Measurements from ENCODE around the gene FCER1G.

Gene FCER1G

GRCh38 chr1:161188381-161188780 lies 26.7 kb upstream of the FCER1G start:
- Histone ChIP-seq H3K4me3 (ENCODE audit: low read depth, low read length) (no peak overlapping the region), H3K27me3 (ENCODE audit: insufficient read depth, low read length) (no peaks in the 10 kb centered on the region), H3K79me2 (ENCODE audit: control insufficient read depth, insufficient read depth, low read length, unreplicated experiment) (no peaks in the 10 kb centered on the region), H3K27ac (ENCODE audit: low read depth, low read length) (peak overlapping the region; percentile 97), H3K36me3 (ENCODE audit: insufficient read depth, low read length) (peaks cover 2% of the 10 kb centered on the region; the same call in 1 of the 2 replicates), H3K4me1 (ENCODE audit: control insufficient read depth, insufficient read depth, low read length, unreplicated experiment) (peaks cover 22% of the 10 kb centered on the region), H2AFZ (ENCODE audit: low read length, unreplicated experiment) (no peak overlapping the region)

GRCh38 chr1:161189036-161189435 lies 26.1 kb upstream of the FCER1G start:
- H3K4me1 ChIP-seq (ENCODE audit: control insufficient read depth, insufficient read depth, low read length, unreplicated experiment) = peaks cover 28% of the 10 kb centered on the region
- no peak overlapping the region for H3K4me3 ChIP-seq (ENCODE audit: low read depth, low read length)
- H3K27ac ChIP-seq (ENCODE audit: low read depth, low read length) = peak overlapping the region; percentile 97
- H3K27me3 ChIP-seq (ENCODE audit: insufficient read depth, low read length) = no peaks in the 10 kb centered on the region
- H3K79me2 ChIP-seq (ENCODE audit: control insufficient read depth, insufficient read depth, low read length, unreplicated experiment) = no peaks in the 10 kb centered on the region
- H2AFZ ChIP-seq (ENCODE audit: low read length, unreplicated experiment) = no peak overlapping the region
- peaks cover 2% of the 10 kb centered on the region; the same call in 1 of the 2 replicates for H3K36me3 ChIP-seq (ENCODE audit: insufficient read depth, low read length)

- Histone ChIP-seq H3K27me3 (ENCODE audit: insufficient read depth, low read length) (no peaks in the 10 kb centered on the region), H2AFZ (ENCODE audit: low read length, unreplicated experiment) (no peak overlapping the region), H3K27ac (ENCODE audit: low read depth, low read length) (peak overlapping the region; percentile 41), H3K4me1 (ENCODE audit: control insufficient read depth, insufficient read depth, low read length, unreplicated experiment) (peaks cover 29% of the 10 kb centered on the region), H3K36me3 (ENCODE audit: insufficient read depth, low read length) (peaks cover 2% of the 10 kb centered on the region; the same call in 1 of the 2 replicates), H3K79me2 (ENCODE audit: control insufficient read depth, insufficient read depth, low read length, unreplicated experiment) (peaks cover under 1% of the 10 kb centered on the region), H3K4me3 (ENCODE audit: low read depth, low read length) (no peak overlapping the region)
Measured at GRCh38 chr1:161190962-161191521, 24.1 kb upstream of the FCER1G start.

GRCh38 chr1:161191971-161192370 lies 23.1 kb upstream of the FCER1G start:
- peaks cover 36% of the 10 kb centered on the region for H3K4me1 ChIP-seq (ENCODE audit: control insufficient read depth, insufficient read depth, low read length, unreplicated experiment)
- peaks cover 9% of the 10 kb centered on the region for H3K79me2 ChIP-seq (ENCODE audit: control insufficient read depth, insufficient read depth, low read length, unreplicated experiment)
- H3K27me3 ChIP-seq (ENCODE audit: insufficient read depth, low read length) = no peaks in the 10 kb centered on the region
- peaks cover 2% of the 10 kb centered on the region; the same call in 1 of the 2 replicates for H3K36me3 ChIP-seq (ENCODE audit: insufficient read depth, low read length)
- H2AFZ ChIP-seq (ENCODE audit: low read length, unreplicated experiment) = no peak overlapping the region
- H3K4me3 ChIP-seq (ENCODE audit: low read depth, low read length) = no peak overlapping the region
- H3K27ac ChIP-seq (ENCODE audit: low read depth, low read length) = no peak overlapping the region

- no peak overlapping the region for H2AFZ ChIP-seq (ENCODE audit: low read length, unreplicated experiment)
Measured at GRCh38 chr1:161192476-161193465, 22.3 kb upstream of the FCER1G start.

GRCh38 chr1:161193561-161194235 lies 21.4 kb upstream of the FCER1G start:
- peaks cover 2% of the 10 kb centered on the region; the same call in 1 of the 2 replicates for H3K36me3 ChIP-seq (ENCODE audit: insufficient read depth, low read length)
- peaks cover 22% of the 10 kb centered on the region for H3K79me2 ChIP-seq (ENCODE audit: control insufficient read depth, insufficient read depth, low read length, unreplicated experiment)
- no peaks in the 10 kb centered on the region for H3K27me3 ChIP-seq (ENCODE audit: insufficient read depth, low read length)
- no peak overlapping the region for H2AFZ ChIP-seq (ENCODE audit: low read length, unreplicated experiment)
- H3K4me1 ChIP-seq (ENCODE audit: control insufficient read depth, insufficient read depth, low read length, unreplicated experiment) = peaks cover 48% of the 10 kb centered on the region
- H3K4me3 ChIP-seq (ENCODE audit: low read depth, low read length) = no peak overlapping the region
- H3K27ac ChIP-seq (ENCODE audit: low read depth, low read length) = peak overlapping the region; percentile 12; the same call in 1 of the 2 replicates

More at GRCh38 chr1:161192476-161193465, 22.3 kb upstream of the FCER1G start:
- peaks cover 2% of the 10 kb centered on the region; the same call in 1 of the 2 replicates for H3K36me3 ChIP-seq (ENCODE audit: insufficient read depth, low read length)
- H3K4me1 ChIP-seq (ENCODE audit: control insufficient read depth, insufficient read depth, low read length, unreplicated experiment) = peaks cover 44% of the 10 kb centered on the region
- peaks cover 17% of the 10 kb centered on the region for H3K79me2 ChIP-seq (ENCODE audit: control insufficient read depth, insufficient read depth, low read length, unreplicated experiment)
- no peaks in the 10 kb centered on the region for H3K27me3 ChIP-seq (ENCODE audit: insufficient read depth, low read length)
- no peak overlapping the region for H3K4me3 ChIP-seq (ENCODE audit: low read depth, low read length)
- peak overlapping the region; percentile 35; the same call in 1 of the 2 replicates for H3K27ac ChIP-seq (ENCODE audit: low read depth, low read length)

GRCh38 chr1:161195171-161195570 lies 19.9 kb upstream of the FCER1G start:
- no peak overlapping the region for H2AFZ ChIP-seq (ENCODE audit: low read length, unreplicated experiment)
- no peaks in the 10 kb centered on the region; the same call in 1 of the 2 replicates for H3K36me3 ChIP-seq (ENCODE audit: insufficient read depth, low read length)
- no peak overlapping the region for H3K4me3 ChIP-seq (ENCODE audit: low read depth, low read length)
- peaks cover 53% of the 10 kb centered on the region for H3K4me1 ChIP-seq (ENCODE audit: control insufficient read depth, insufficient read depth, low read length, unreplicated experiment)
- H3K79me2 ChIP-seq (ENCODE audit: control insufficient read depth, insufficient read depth, low read length, unreplicated experiment) = peaks cover 22% of the 10 kb centered on the region
- no peaks in the 10 kb centered on the region for H3K27me3 ChIP-seq (ENCODE audit: insufficient read depth, low read length)
- H3K27ac ChIP-seq (ENCODE audit: low read depth, low read length) = no peak overlapping the region

GRCh38 chr1:161196111-161196510 lies 19.0 kb upstream of the FCER1G start:
- Histone ChIP-seq H3K79me2 (ENCODE audit: control insufficient read depth, insufficient read depth, low read length, unreplicated experiment) (peaks cover 22% of the 10 kb centered on the region), H3K36me3 (ENCODE audit: insufficient read depth, low read length) (no peaks in the 10 kb centered on the region; the same call in 1 of the 2 replicates), H3K27me3 (ENCODE audit: insufficient read depth, low read length) (no peaks in the 10 kb centered on the region), H3K27ac (ENCODE audit: low read depth, low read length) (peak overlapping the region; percentile 99; the same call in 1 of the 2 replicates), H3K4me1 (ENCODE audit: control insufficient read depth, insufficient read depth, low read length, unreplicated experiment) (peaks cover 62% of the 10 kb centered on the region), H2AFZ (ENCODE audit: low read length, unreplicated experiment) (no peak overlapping the region), H3K4me3 (ENCODE audit: low read depth, low read length) (peak overlapping the region; percentile 87)

GRCh38 chr1:161196521-161197451 lies 18.3 kb upstream of the FCER1G start:
- Histone ChIP-seq H3K79me2 (ENCODE audit: control insufficient read depth, insufficient read depth, low read length, unreplicated experiment) (peaks cover 22% of the 10 kb centered on the region), H3K27me3 (ENCODE audit: insufficient read depth, low read length) (no peaks in the 10 kb centered on the region), H3K27ac (ENCODE audit: low read depth, low read length) (peak overlapping the region; percentile 99), H2AFZ (ENCODE audit: low read length, unreplicated experiment) (peak overlapping the region; percentile 71), H3K36me3 (ENCODE audit: insufficient read depth, low read length) (no peaks in the 10 kb centered on the region; the same call in 1 of the 2 replicates), H3K4me1 (ENCODE audit: control insufficient read depth, insufficient read depth, low read length, unreplicated experiment) (peaks cover 69% of the 10 kb centered on the region), H3K4me3 (ENCODE audit: low read depth, low read length) (peak overlapping the region; percentile 87)
